Stomach (tissue), 9 donors: Measurements from ENCODE around the gene DIP2A. TPM values are rescaled to one million over a fixed set of nuclear protein-coding genes. Genes with fewer than 3 reads are reported as not detected.

ENCODE experiments used
- DNase-seq, 2 donors: peaks; one replicate each; pipeline versions ENCODE4 v3.0.0 to v3.0.0-alpha.2; 2013 to 2019
- H3K27ac ChIP-seq, 5 donors: fragments of 200-600 bp in 4 of 5; sonication (generic) in 4 of 5; one replicate each; pipeline ENCODE4 v1.5.1; 2013 to 2019; ENCODE audit warnings: mild to moderate bottlenecking in 1 of 5, moderate library complexity in 1 of 5
- H3K27me3 ChIP-seq, 3 donors: fragments of 200-600 bp; sonication (generic); one replicate each; pipeline ENCODE4 v1.5.1; 2017 to 2019; ENCODE audit warnings: mixed run types in 1 of 3
- H3K36me3 ChIP-seq, 4 donors: fragments of 200-600 bp; sonication (generic); 1 replicate in 3 of 4; 2 replicates in 1 of 4; pipeline ENCODE4 v1.5.1; 2016 to 2019
- H3K4me1 ChIP-seq, 4 donors: fragments of 200-600 bp; sonication (generic); one replicate each; pipeline ENCODE4 v1.5.1; 2016 to 2019
- H3K4me3 ChIP-seq, 4 donors: fragments of 200-600 bp; sonication (generic) in 3 of 4; one replicate each; pipeline ENCODE4 v1.5.1; 2016 to 2019; ENCODE audit warnings: mild to moderate bottlenecking in 1 of 4
- H3K9me3 ChIP-seq, 4 donors: fragments of 200-600 bp; sonication (generic); one replicate each; pipeline ENCODE4 v1.5.1; 2016 to 2019
- EP300 ChIP-seq: sonication (generic); formaldehyde crosslinking; IDR thresholded peaks from one replicate; pipeline ENCODE4 v1.6.1; 2017; ENCODE audit warnings: antibody characterized with exemption
- POLR2A ChIP-seq, 4 donors: fragments of 450-650 bp; IDR thresholded peaks; one replicate each; pipeline ENCODE4 v1.6.1; 2016; ENCODE audit warnings: antibody characterized with exemption in 4 of 4, control low read depth in 2 of 4, mild to moderate bottlenecking in 1 of 4, moderate library complexity in 1 of 4
- POLR2AphosphoS5 ChIP-seq, 3 donors: sonication (generic); formaldehyde crosslinking; IDR thresholded peaks; one replicate each; pipeline ENCODE4 v1.6.1; 2016; ENCODE audit warnings: antibody characterized with exemption in 3 of 3
- WGBS, 5 donors: extraction: QIAGEN DNeasy Blood & Tissue Kit in 3 of 5; methylation state at CpG; one replicate each; pipeline versions ENCODE4 v1.1.5 to v1.1.7; 2013 to 2018; 5-methylcytosine and 5-hydroxymethylcytosine counted together
- intact Hi-C: fragments of 100-400 bp; cut with DNase I; formaldehyde crosslinking; loops from one replicate; pipeline ENCODE4 v1.15.1; 2023; ENCODE audit warnings: low total_unique reads
- polyA plus RNA-seq, 3 donors: library from polyadenylated mRNA; stranded (reverse); fragments of 200-250 nt; gene quantifications; one replicate each; pipeline ENCODE4 v1.2.3, GENCODE V29; 2013
- total RNA-seq, 5 donors: library from RNA; depleted of rRNA; stranded (reverse); fragments of >200 nt; gene quantifications; one replicate each; pipeline versions ENCODE4 v1.1.0 to v1.2.3, GENCODE V29; 2014 to 2016
- TF ChIP-seq, protein P1 (sequence below), 7 experiments: fragments of 450-650 bp in 4 of 7; fragments of 200-600 bp in 3 of 7; sonication (generic) in 3 of 7; IDR thresholded peaks; one replicate each; pipeline ENCODE4 v1.5.1; 2016 to 2019; ENCODE audit warnings: antibody characterized with exemption in 7 of 7, control low read depth in 2 of 7, mild to moderate bottlenecking in 1 of 7
- donor health status: healthy with polysubstance abuse.
- donor health status: Bipolar disorder and iron deficiency.
- donor health status: healthy.

The DIP2A gene
- total and polyA plus RNA-seq, 8 donors: 7.3 to 122 (median 51.0) TPM

DNA sequence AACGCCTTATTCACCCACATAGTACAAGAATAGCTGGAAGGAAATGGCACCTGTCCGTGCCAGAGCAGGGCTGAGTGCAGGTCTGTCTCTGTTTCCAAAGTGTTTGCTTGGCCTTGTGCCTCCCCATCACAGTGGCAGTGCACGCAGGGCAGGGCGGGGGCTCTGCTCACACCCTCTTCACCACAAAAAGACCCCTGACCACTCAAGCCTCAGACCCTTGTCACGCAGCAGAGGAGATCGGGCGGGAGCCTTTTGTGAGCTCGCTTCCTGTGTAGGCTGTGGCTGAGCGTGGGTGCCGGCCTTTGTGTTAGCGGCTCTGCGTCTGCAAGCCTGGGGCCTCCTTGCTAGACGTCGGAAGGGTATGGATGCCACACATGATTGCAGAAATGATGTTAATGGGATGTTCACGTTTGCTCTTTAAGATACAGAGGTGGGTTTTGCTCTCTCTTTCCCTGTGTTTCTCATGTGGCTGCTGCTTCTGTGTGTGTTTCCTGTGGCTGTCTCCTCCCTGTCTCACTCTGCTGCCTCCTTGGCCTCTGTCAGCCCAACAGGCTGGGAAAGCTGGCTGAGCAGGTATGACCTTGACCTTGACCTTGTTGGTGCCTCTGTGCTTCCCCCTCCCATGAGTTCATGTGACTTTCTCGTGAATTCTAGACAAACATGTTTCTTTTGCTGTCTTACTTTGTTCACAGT, 100.7 kb downstream of the DIP2A start:
- peak; percentile 25 to 45 for DNase-seq
- TF ChIP-seq POLR2AphosphoS5 (IDR thresholded peaks at IDR 0.05) (no peak), EP300 (no peak), POLR2A (IDR thresholded peaks at IDR 0.05) (no peak)
- TF ChIP-seq, protein P1, sequence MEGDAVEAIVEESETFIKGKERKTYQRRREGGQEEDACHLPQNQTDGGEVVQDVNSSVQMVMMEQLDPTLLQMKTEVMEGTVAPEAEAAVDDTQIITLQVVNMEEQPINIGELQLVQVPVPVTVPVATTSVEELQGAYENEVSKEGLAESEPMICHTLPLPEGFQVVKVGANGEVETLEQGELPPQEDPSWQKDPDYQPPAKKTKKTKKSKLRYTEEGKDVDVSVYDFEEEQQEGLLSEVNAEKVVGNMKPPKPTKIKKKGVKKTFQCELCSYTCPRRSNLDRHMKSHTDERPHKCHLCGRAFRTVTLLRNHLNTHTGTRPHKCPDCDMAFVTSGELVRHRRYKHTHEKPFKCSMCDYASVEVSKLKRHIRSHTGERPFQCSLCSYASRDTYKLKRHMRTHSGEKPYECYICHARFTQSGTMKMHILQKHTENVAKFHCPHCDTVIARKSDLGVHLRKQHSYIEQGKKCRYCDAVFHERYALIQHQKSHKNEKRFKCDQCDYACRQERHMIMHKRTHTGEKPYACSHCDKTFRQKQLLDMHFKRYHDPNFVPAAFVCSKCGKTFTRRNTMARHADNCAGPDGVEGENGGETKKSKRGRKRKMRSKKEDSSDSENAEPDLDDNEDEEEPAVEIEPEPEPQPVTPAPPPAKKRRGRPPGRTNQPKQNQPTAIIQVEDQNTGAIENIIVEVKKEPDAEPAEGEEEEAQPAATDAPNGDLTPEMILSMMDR (IDR thresholded peaks at IDR 0.05): no peak

DNA sequence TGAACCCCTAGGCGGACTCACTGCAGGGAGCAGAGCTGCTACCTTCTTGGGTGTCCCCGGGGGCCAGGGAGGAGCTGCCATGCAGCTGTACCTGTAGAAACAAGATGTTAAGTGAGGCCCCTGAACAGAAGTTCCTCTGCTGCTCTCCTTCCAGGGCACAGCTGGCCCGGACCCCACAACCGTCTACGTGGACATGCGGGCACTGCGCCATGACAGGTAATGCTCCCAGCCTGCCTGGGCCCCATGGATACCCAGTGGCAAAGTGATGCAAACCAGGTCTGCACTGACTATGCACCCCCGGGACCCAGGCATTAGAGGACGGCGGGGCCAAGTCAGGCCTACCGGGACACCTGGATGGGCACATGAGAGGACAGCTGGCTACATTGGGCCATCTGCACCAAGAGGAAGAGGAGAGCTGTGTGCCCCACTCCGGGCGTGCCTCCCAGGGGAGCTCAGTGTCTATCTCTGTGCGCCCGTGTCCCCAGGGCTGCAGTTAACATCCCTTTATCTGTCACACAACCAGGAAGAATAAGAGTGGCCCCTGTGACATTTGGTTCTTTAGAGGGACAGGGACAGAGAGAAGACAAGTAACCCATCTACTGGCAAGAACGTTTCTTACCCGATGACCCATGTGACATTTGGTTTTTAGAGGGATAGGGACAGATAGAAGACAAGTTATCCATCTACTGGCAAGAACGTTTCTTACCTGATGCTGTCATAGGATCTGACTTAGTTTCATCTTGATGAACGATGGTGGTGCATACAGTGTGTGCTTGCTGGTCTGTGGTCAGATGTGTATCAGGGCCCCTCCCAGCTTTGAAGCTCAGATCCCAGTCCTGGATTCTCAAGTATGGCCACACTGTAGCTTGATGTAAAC, 102.1 kb downstream of the DIP2A start:
- WGBS, 5 donors: 87 to 91% (median 90%) methylated on average over 13 to 19 of the region's 19 CpGs
- Histone ChIP-seq H3K4me3 (no peak overlapping the region), H3K36me3 (peaks cover 50 to 100% (median 100%) of the 10 kb centered on the region in 4 donors), H3K27ac (no peak overlapping the region), H3K9me3 (no peaks in the 10 kb centered on the region), H3K4me1 (no peaks in the 10 kb centered on the region), H3K27me3 (no peaks in the 10 kb centered on the region)
- DNase-seq: peak in 1 of 2 donors; percentile 18
- no peak for TF ChIP-seq POLR2AphosphoS5 (IDR thresholded peaks at IDR 0.05)
- TF ChIP-seq, protein P1 (IDR thresholded peaks at IDR 0.05): no peak
- TF ChIP-seq POLR2A (IDR thresholded peaks at IDR 0.05): no peak
- no peak for TF ChIP-seq EP300
- intact Hi-C loops: no loop called here

More for the DNA sequence above, 100.7 kb downstream of the DIP2A start:
- 67 to 86% (median 74%) methylated on average over 15 to 16 of the region's 16 CpGs for WGBS, 5 donors
- H3K36me3 ChIP-seq: peaks cover 51 to 100% (median 100%) of the 10 kb centered on the region in 4 donors
- H3K4me3 ChIP-seq: no peak overlapping the region
- H3K9me3 ChIP-seq: no peaks in the 10 kb centered on the region
- H3K4me1 ChIP-seq: no peaks in the 10 kb centered on the region
- peak overlapping the region in 4 of 5 donors; percentile 11 to 33 (median 16) for H3K27ac ChIP-seq
- no peaks in the 10 kb centered on the region for H3K27me3 ChIP-seq
- intact Hi-C loops: no loop called here

DNA sequence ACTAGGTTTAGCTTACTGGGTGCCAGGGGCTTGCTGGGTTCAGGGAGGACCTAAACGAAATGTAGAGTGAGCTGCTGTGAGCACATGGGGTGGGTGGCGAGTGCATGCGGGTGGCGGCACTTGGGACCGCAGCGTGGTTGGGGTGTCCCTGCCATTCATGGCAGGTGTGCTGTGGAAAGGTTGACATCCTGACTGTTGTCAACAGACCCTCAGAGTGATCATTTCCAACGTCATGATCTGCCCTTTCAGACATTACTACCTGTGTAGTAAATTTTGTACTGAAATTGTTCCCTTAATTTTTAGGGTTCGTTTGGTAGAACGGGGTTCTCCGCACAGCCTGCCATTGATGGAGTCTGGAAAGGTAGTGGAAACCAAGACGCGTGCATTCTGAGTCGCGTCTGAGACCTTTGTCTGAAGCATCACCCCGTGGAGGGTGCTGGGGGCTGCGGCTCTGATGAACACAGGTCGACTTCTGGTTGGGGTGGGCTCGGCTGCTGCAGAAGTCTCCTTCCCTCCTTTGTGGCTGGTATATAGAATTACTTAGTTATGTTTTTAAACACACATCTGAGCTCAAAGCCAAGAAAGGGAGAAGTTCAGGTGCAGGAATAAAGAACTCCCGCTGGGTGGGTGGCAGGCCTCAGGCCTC, 102.9 kb downstream of the DIP2A start:
- Histone ChIP-seq H3K36me3 (peaks cover 53 to 100% (median 100%) of the 10 kb centered on the region in 4 donors), H3K27ac (no peak overlapping the region), H3K27me3 (no peaks in the 10 kb centered on the region), H3K4me3 (no peak overlapping the region), H3K9me3 (no peaks in the 10 kb centered on the region), H3K4me1 (no peaks in the 10 kb centered on the region)
- no peak for DNase-seq
- TF ChIP-seq, protein P1 (IDR thresholded peaks at IDR 0.05): no peak
- TF ChIP-seq POLR2AphosphoS5 (IDR thresholded peaks at IDR 0.05) (no peak), POLR2A (IDR thresholded peaks at IDR 0.05) (no peak), EP300 (no peak)
- intact Hi-C loops: no loop called here
- WGBS, 5 donors: 90 to 97% (median 95%) methylated on average over 19 of the region's 19 CpGs

DNA sequence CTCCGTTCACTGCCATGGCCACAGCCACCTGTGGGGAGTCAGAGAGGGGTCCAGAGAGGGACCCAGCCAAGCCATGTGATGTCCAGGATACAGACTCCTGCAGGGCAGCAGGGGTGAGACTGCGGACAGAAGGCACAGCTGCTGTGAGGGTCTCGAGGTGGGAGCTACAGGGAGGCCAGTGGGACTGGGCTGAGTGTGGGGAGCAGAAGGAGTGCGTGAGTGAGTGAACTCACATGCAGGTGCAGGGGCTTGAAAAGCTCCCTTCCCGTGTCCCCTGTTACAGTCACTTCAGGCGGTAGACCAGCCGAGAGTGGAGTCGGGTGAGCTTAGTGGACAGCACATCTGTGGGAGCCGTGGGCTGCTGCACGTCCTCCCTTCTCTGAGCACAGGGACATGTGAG, 103.8 kb downstream of the DIP2A start:
- Histone ChIP-seq H3K27ac (no peak overlapping the region), H3K36me3 (peaks cover 56 to 100% (median 100%) of the 10 kb centered on the region in 4 donors), H3K27me3 (no peaks in the 10 kb centered on the region), H3K4me1 (no peaks in the 10 kb centered on the region), H3K4me3 (no peak overlapping the region), H3K9me3 (no peaks in the 10 kb centered on the region)
- 88 to 97% (median 92%) methylated on average over 10 of the region's 10 CpGs for WGBS, 5 donors
- TF ChIP-seq, protein P1 (IDR thresholded peaks at IDR 0.05): no peak
- TF ChIP-seq POLR2AphosphoS5 (IDR thresholded peaks at IDR 0.05): no peak
- TF ChIP-seq EP300: no peak
- TF ChIP-seq POLR2A (IDR thresholded peaks at IDR 0.05): no peak
- intact Hi-C loops: no loop called here
- DNase-seq: no peak
